Panc1 (cell line): ENCODE measurements around the gene WIPF2.

Experiments used
- POLR2AphosphoS5 ChIP-seq: IDR thresholded peaks from 2 replicates; pipeline ENCODE4 v1.6.1; 2012; ENCODE audit warnings: mild to moderate bottlenecking, low read depth, low read length, moderate library complexity
- TF ChIP-seq, protein P1 (sequence below), 2 experiments: IDR thresholded peaks; 2 replicates each; pipeline ENCODE4 v1.6.1; 2011 to 2012; ENCODE audit warnings: low read depth in 2 of 2, control low read depth in 1 of 2, low read length in 1 of 2, mild to moderate bottlenecking in 1 of 2, moderate library complexity in 1 of 2; ENCODE audit not compliant: insufficient read depth in 1 of 2
- TF ChIP-seq, protein P2 (sequence below): fragments of 450-650 bp; IDR thresholded peaks from 2 replicates; pipeline ENCODE4 v1.5.1; 2017; ENCODE audit warnings: mild to moderate bottlenecking

DNA sequence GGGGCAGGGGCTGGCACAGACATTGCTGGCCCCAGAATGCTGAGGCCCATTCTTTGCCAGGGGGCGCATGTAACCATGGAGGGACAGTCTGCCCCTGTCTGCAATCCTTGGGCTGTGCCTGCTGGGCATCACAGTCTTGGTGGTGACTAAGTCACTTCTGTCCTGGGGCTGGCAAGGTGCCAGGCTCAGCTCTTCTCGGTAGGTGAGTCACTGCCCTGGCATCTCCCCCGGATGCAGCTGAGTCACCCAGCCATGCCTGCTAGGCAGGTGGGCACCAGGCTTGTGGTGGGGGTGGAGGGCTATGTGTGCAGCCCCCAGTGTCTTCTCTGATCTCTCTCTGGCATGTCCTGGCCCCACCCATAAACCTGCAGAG lies 95.5 kb downstream of the WIPF2 start:
- TF ChIP-seq, protein P1, sequence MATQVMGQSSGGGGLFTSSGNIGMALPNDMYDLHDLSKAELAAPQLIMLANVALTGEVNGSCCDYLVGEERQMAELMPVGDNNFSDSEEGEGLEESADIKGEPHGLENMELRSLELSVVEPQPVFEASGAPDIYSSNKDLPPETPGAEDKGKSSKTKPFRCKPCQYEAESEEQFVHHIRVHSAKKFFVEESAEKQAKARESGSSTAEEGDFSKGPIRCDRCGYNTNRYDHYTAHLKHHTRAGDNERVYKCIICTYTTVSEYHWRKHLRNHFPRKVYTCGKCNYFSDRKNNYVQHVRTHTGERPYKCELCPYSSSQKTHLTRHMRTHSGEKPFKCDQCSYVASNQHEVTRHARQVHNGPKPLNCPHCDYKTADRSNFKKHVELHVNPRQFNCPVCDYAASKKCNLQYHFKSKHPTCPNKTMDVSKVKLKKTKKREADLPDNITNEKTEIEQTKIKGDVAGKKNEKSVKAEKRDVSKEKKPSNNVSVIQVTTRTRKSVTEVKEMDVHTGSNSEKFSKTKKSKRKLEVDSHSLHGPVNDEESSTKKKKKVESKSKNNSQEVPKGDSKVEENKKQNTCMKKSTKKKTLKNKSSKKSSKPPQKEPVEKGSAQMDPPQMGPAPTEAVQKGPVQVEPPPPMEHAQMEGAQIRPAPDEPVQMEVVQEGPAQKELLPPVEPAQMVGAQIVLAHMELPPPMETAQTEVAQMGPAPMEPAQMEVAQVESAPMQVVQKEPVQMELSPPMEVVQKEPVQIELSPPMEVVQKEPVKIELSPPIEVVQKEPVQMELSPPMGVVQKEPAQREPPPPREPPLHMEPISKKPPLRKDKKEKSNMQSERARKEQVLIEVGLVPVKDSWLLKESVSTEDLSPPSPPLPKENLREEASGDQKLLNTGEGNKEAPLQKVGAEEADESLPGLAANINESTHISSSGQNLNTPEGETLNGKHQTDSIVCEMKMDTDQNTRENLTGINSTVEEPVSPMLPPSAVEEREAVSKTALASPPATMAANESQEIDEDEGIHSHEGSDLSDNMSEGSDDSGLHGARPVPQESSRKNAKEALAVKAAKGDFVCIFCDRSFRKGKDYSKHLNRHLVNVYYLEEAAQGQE (IDR thresholded peaks at IDR 0.05; ENCODE audit: insufficient read depth in 1 of 2, low read depth in 2 of 2, low read length in 1 of 2) = no peak
- TF ChIP-seq, protein P2, sequence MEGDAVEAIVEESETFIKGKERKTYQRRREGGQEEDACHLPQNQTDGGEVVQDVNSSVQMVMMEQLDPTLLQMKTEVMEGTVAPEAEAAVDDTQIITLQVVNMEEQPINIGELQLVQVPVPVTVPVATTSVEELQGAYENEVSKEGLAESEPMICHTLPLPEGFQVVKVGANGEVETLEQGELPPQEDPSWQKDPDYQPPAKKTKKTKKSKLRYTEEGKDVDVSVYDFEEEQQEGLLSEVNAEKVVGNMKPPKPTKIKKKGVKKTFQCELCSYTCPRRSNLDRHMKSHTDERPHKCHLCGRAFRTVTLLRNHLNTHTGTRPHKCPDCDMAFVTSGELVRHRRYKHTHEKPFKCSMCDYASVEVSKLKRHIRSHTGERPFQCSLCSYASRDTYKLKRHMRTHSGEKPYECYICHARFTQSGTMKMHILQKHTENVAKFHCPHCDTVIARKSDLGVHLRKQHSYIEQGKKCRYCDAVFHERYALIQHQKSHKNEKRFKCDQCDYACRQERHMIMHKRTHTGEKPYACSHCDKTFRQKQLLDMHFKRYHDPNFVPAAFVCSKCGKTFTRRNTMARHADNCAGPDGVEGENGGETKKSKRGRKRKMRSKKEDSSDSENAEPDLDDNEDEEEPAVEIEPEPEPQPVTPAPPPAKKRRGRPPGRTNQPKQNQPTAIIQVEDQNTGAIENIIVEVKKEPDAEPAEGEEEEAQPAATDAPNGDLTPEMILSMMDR = no peak
- TF ChIP-seq POLR2AphosphoS5 = peak; percentile 94
